Sigmoid colon (tissue), 4 donors: ENCODE measurements around the gene SLC9A1.

Experiments
- CTCF ChIP-seq, 4 experiments: fragments of 450-650 bp in 3 of 4; fragments of 200-600 bp in 1 of 4; IDR thresholded peaks; one replicate each; pipeline ENCODE4 v1.5.1; 2016 to 2019; ENCODE audit warnings: antibody characterized with exemption in 4 of 4, mild to moderate bottlenecking in 3 of 4, moderate library complexity in 2 of 4
- POLR2A ChIP-seq, 2 donors: fragments of 450-650 bp; IDR thresholded peaks; one replicate each; pipeline ENCODE4 v1.6.1; 2016; ENCODE audit warnings: antibody characterized with exemption in 2 of 2, mild to moderate bottlenecking in 2 of 2, moderate library complexity in 2 of 2
- POLR2AphosphoS5 ChIP-seq, 4 donors: sonication (generic); formaldehyde crosslinking; IDR thresholded peaks; one replicate each; pipeline ENCODE4 v1.6.1; 2017; ENCODE audit warnings: antibody characterized with exemption in 4 of 4

- TF ChIP-seq CTCF (IDR thresholded peaks at IDR 0.05) (no peak), POLR2A (IDR thresholded peaks at IDR 0.05) (no peak), POLR2AphosphoS5 (IDR thresholded peaks at IDR 0.05) (no peak)
These were observed 14.9 kb downstream of the SLC9A1 start for GRCh38 chr1:27139980-27140379.
